ENCODE results near the gene ATP8A2. TPM values are rescaled to one million over a fixed set of nuclear protein-coding genes. Genes with fewer than 3 reads are reported as not detected.

The ATP8A2 gene
- total RNA-seq, 5 donors from 2014 or later (not counting 1 experiment from before 2014, with no cell fraction given) = 0.39 to 0.85 (median 0.73) TPM

DNA sequence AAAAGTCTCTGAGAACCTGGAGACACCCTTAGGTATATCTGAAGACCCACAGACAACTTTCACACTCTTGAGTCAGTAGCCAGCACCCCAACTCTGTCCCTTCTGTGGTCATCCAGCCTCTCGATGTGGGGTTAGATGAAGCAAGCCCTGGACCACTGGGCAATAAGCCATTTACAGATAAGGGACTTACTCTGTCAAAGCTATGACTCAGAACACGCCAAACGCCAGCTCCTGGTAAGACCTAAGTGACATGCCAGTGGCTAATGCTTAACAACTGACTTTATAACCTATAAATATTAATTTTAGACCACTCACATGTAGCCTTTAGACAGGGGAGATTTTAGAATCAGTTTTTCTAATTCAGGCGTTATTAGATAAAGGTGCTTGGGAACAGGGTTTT, 594.3 kb downstream of the ATP8A2 start:
- no peak overlapping the region for H3K4me3 Mint-ChIP-seq
- H3K36me3 ChIP-seq (ENCODE audit: control insufficient read depth in 2 of 2, extremely low read depth in 1 of 2, insufficient read depth in 1 of 2, low read length in 1 of 2) = no peaks in the 10 kb centered on the region
- ATAC-seq (replicated peaks in 1 of 4) = no peak
- H3K27me3 Mint-ChIP-seq = no peaks in the 10 kb centered on the region
- no peaks in the 10 kb centered on the region for H3K27me3 ChIP-seq (replicated peaks in 1 of 2; ENCODE audit: control insufficient read depth in 2 of 2, extremely low read depth in 1 of 2, insufficient read depth in 2 of 2, low read length in 1 of 2)
- ChIA-PET POLR2A (no interaction called here), CTCF (no interaction called here)
- H3K27ac ChIP-seq (ENCODE audit: low read length) = no peak overlapping the region
- H3K9me3 Mint-ChIP-seq = no peaks in the 10 kb centered on the region
- no peaks in the 10 kb centered on the region for H3K36me3 Mint-ChIP-seq
- no peak for DNase-seq
- 75% methylated on average over 1 of the region's 4 CpGs for WGBS (ENCODE audit: insufficient coverage)
- peaks cover 6 to 10% of the 10 kb centered on the region in 2 experiments for H3K4me1 ChIP-seq (ENCODE audit: control insufficient read depth in 1 of 2, extremely low read depth in 1 of 2, insufficient read depth in 2 of 2, low read length in 2 of 2)
- H3K4me3 ChIP-seq (ENCODE audit: control insufficient read depth in 1 of 2, extremely low read depth in 1 of 2, low read length in 1 of 2) = no peak overlapping the region
- H3K4me1 Mint-ChIP-seq = peaks cover 14 to 20% (median 15%) of the 10 kb centered on the region in 3 donors
- no peak overlapping the region for H3K27ac Mint-ChIP-seq
- no peaks in the 10 kb centered on the region for H3K9me3 ChIP-seq

DNA sequence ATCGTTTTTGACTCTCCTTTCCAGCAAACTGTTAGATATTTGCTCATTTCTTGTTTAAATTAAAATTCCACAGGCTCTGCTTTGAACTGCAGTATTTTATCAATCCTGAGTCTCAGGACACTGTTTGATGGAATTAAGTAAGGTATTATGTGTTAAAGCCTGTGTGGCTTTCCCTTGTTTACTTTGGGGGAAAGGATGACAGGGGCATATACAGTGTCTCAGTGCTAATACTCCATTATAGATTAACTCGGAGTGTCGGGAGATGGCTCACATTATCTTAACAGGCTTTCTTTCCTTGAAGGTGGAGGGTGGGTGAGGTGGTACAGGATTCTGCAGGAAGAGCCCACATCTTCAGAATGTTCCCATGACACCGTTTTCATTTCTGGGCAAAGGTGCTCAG, 595.4 kb downstream of the ATP8A2 start:
- Mint-ChIP-seq H3K36me3 (no peaks in the 10 kb centered on the region), H3K27me3 (no peaks in the 10 kb centered on the region), H3K4me1 (peaks cover 25 to 30% (median 26%) of the 10 kb centered on the region in 3 donors), H3K9me3 (no peaks in the 10 kb centered on the region), H3K4me3 (no peak overlapping the region), H3K27ac (no peak overlapping the region)
- CTCF ChIA-PET = no interaction called here
- Histone ChIP-seq H3K9me3 (no peaks in the 10 kb centered on the region), H3K27me3 (replicated peaks in 1 of 2; ENCODE audit: control insufficient read depth in 2 of 2, extremely low read depth in 1 of 2, insufficient read depth in 2 of 2, low read length in 1 of 2) (no peaks in the 10 kb centered on the region), H3K27ac (ENCODE audit: low read length) (no peak overlapping the region), H3K36me3 (ENCODE audit: control insufficient read depth in 2 of 2, extremely low read depth in 1 of 2, insufficient read depth in 1 of 2, low read length in 1 of 2) (no peaks in the 10 kb centered on the region), H3K4me1 (ENCODE audit: control insufficient read depth in 1 of 2, extremely low read depth in 1 of 2, insufficient read depth in 2 of 2, low read length in 2 of 2) (peaks cover 11 to 18% of the 10 kb centered on the region in 2 experiments), H3K4me3 (ENCODE audit: control insufficient read depth in 1 of 2, extremely low read depth in 1 of 2, low read length in 1 of 2) (no peak overlapping the region)
- no peak for DNase-seq
- no CpG with 5 or more reads among the region's 4 CpGs for WGBS (ENCODE audit: insufficient coverage)
- ATAC-seq (replicated peaks in 1 of 4) = no peak
- POLR2A ChIA-PET = no interaction called here

DNA sequence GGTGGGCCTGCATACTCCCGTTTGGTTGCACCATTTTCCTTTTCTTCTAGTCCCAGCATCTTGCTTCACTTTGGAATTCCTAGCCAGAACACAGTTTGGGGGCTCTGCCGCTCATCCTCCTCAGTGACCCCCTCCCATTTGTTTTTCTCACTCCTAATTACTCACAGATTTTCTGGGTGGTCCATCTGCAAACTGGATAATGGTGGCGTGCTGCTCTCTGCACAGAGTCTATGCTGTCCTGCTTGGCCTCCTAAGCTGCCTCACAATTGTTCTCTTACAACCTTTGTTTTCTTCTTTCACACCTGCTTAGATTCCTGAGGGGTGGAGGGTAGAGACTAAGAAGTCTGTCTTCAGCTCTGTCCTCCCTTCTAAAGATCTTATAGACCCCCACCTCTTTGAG, 599.3 kb downstream of the ATP8A2 start:
- Histone ChIP-seq H3K36me3 (ENCODE audit: control insufficient read depth in 2 of 2, extremely low read depth in 1 of 2, insufficient read depth in 1 of 2, low read length in 1 of 2) (no peaks in the 10 kb centered on the region), H3K27ac (ENCODE audit: low read length) (peak overlapping the region; percentile 50), H3K27me3 (replicated peaks in 1 of 2; ENCODE audit: control insufficient read depth in 2 of 2, extremely low read depth in 1 of 2, insufficient read depth in 2 of 2, low read length in 1 of 2) (no peaks in the 10 kb centered on the region), H3K4me3 (ENCODE audit: control insufficient read depth in 1 of 2, extremely low read depth in 1 of 2, low read length in 1 of 2) (no peak overlapping the region), H3K9me3 (no peaks in the 10 kb centered on the region), H3K4me1 (ENCODE audit: control insufficient read depth in 1 of 2, extremely low read depth in 1 of 2, insufficient read depth in 2 of 2, low read length in 2 of 2) (peaks cover 33 to 47% of the 10 kb centered on the region in 2 experiments)
- H3K27me3 Mint-ChIP-seq = no peaks in the 10 kb centered on the region
- H3K27ac Mint-ChIP-seq = peak overlapping the region; percentile 79 to 83
- no peaks in the 10 kb centered on the region for H3K36me3 Mint-ChIP-seq
- no peaks in the 10 kb centered on the region for H3K9me3 Mint-ChIP-seq
- peak overlapping the region in 1 of 3 donors; percentile 58 for H3K4me3 Mint-ChIP-seq
- DNase-seq = no peak
- H3K4me1 Mint-ChIP-seq = peaks cover 60 to 65% (median 61%) of the 10 kb centered on the region in 3 donors
- CTCF ChIA-PET = interaction anchor here (0.7 to 1.3 kb wide), 3 partner anchors 100 to 141 kb away, joined by 3 to 4 read pairs (median 4); no protein-coding TSS in a partner anchor
- WGBS (ENCODE audit: insufficient coverage) = 90% methylated on average over 2 of the region's 3 CpGs
- POLR2A ChIA-PET = no interaction called here
- ATAC-seq (replicated peaks in 1 of 4) = peak in 2 of 4 experiments; percentile 8 to 23

DNA sequence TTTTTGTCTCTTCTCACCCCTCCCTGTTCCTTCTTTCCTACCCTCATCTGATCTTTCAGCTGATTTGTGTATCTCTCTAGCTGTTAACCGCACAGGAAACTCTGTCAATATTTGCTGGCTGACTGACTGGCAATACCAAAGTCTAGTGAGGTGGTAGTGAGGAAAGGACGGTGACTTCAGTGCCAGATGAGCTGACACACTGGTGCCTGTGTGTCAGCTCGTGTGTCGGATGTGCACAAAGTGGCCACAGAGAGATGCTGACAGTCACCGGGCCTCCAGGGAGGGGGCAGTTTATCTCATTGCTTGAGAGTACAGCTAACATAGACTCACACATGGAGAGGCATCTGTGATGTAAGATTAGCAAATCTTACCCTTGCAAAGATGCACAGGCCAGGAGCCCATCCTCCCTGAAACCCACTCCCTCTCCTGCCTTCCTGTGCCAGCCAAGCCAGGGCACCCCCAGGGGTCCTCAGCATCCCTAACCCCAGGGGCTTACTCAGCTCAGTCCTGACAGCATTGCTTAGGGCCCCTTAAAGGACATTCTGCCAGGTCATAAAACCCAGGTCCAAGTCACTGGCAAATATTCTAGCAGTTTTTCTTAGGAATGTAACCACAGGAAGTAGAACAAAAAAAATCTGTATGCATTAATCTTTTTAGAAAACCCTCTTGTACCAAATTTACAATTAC, 599.8 kb downstream of the ATP8A2 start:
- no peaks in the 10 kb centered on the region for H3K9me3 Mint-ChIP-seq
- ATAC-seq (replicated peaks in 1 of 4) (peak; percentile 68 to 85 (median 76)), DNase-seq (peak; percentile 17 to 68 (median 46))
- Histone ChIP-seq H3K36me3 (ENCODE audit: control insufficient read depth in 2 of 2, extremely low read depth in 1 of 2, insufficient read depth in 1 of 2, low read length in 1 of 2) (no peaks in the 10 kb centered on the region), H3K27me3 (replicated peaks in 1 of 2; ENCODE audit: control insufficient read depth in 2 of 2, extremely low read depth in 1 of 2, insufficient read depth in 2 of 2, low read length in 1 of 2) (no peaks in the 10 kb centered on the region), H3K4me1 (ENCODE audit: control insufficient read depth in 1 of 2, extremely low read depth in 1 of 2, insufficient read depth in 2 of 2, low read length in 2 of 2) (peaks cover 33 to 47% of the 10 kb centered on the region in 2 experiments), H3K4me3 (ENCODE audit: control insufficient read depth in 1 of 2, extremely low read depth in 1 of 2, low read length in 1 of 2) (no peak overlapping the region), H3K9me3 (no peaks in the 10 kb centered on the region), H3K27ac (ENCODE audit: low read length) (peak overlapping the region; percentile 50)
- H3K27me3 Mint-ChIP-seq = no peaks in the 10 kb centered on the region
- H3K36me3 Mint-ChIP-seq = no peaks in the 10 kb centered on the region
- H3K27ac Mint-ChIP-seq = peak overlapping the region; percentile 79 to 83
- ChIA-PET POLR2A (no interaction called here), CTCF (interaction anchor here (0.6 to 1.3 kb wide), 4 partner anchors 62 to 142 kb away, joined by 3 to 4 read pairs (median 4); no protein-coding TSS in a partner anchor)
- WGBS (ENCODE audit: insufficient coverage) = 31% methylated on average over 4 of the region's 5 CpGs
- peaks cover 65 to 69% (median 66%) of the 10 kb centered on the region in 3 donors for H3K4me1 Mint-ChIP-seq
- H3K4me3 Mint-ChIP-seq = peak overlapping the region in 1 of 3 donors; percentile 58

DNA sequence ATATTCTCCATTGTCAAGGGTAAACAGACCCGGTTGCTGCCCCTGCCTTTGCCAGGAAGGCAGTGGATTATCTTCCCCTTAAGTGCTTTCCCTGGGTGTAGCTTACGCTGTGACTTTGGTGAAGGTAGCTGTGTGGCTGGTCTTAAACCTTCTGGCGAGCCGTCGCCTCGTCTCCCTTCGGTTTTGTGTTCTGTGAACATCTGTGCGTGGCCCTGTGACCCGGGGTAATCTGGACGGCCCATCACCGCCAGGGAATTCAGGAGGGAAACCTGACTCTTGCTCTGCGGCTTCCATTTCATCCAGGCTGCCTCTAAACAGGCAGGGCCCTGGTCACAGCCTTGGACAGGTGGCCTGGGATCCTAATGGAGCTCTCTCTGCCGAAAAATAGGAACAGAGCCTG, 601.3 kb downstream of the ATP8A2 start:
- ChIA-PET POLR2A (interaction anchor here in 1 of 2 donors (0.6 kb wide), 2 partner anchors 45 to 169 kb away, joined by 3 to 6 read pairs; no protein-coding TSS in a partner anchor), CTCF (no interaction called here)
- H3K36me3 Mint-ChIP-seq = no peaks in the 10 kb centered on the region
- no peaks in the 10 kb centered on the region for H3K9me3 ChIP-seq
- H3K9me3 Mint-ChIP-seq = no peaks in the 10 kb centered on the region
- peak overlapping the region; percentile 86 to 89 for H3K27ac Mint-ChIP-seq
- H3K4me1 ChIP-seq (ENCODE audit: control insufficient read depth in 1 of 2, extremely low read depth in 1 of 2, insufficient read depth in 2 of 2, low read length in 2 of 2) = peaks cover 37 to 54% of the 10 kb centered on the region in 2 experiments
- peaks cover 0 to 3% of the 10 kb centered on the region in 2 experiments for H3K27me3 ChIP-seq (replicated peaks in 1 of 2; ENCODE audit: control insufficient read depth in 2 of 2, extremely low read depth in 1 of 2, insufficient read depth in 2 of 2, low read length in 1 of 2)
- peaks cover 0 to 1% of the 10 kb centered on the region in 2 donors for H3K27me3 Mint-ChIP-seq
- H3K4me3 ChIP-seq (ENCODE audit: control insufficient read depth in 1 of 2, extremely low read depth in 1 of 2, low read length in 1 of 2) = no peak overlapping the region
- ATAC-seq (replicated peaks in 1 of 4) (no peak), DNase-seq (no peak)
- peak overlapping the region; percentile 58 for H3K27ac ChIP-seq (ENCODE audit: low read length)
- H3K4me3 Mint-ChIP-seq = peak overlapping the region in 2 of 3 donors; percentile 36 to 66
- no peaks in the 10 kb centered on the region for H3K36me3 ChIP-seq (ENCODE audit: control insufficient read depth in 2 of 2, extremely low read depth in 1 of 2, insufficient read depth in 1 of 2, low read length in 1 of 2)
- WGBS (ENCODE audit: insufficient coverage) = 82% methylated on average over 12 of the region's 13 CpGs
- peaks cover 74 to 80% (median 74%) of the 10 kb centered on the region in 3 donors for H3K4me1 Mint-ChIP-seq

DNA sequence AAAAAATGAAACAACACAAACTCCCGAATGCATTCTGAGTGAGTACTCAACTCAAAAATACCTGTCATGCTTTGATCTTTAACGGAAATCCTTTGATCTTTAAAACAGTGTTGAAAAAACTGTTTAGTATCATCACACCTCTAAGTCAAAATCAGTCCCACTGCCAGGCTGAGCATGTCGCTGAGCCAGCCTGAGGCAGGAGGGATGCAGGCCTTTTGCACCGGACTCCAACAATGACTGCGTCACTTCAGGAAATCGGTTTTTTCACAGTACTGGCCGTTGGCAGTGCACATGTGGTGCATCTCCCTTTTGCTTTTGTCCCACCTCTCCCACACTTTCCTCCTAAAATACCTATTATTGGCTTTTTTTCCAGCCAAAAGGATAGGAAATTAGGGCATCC, 601.8 kb downstream of the ATP8A2 start:
- Mint-ChIP-seq H3K4me1 (peaks cover 74 to 80% (median 74%) of the 10 kb centered on the region in 3 donors), H3K27me3 (peaks cover 0 to 1% of the 10 kb centered on the region in 2 donors), H3K27ac (peak overlapping the region; percentile 86 to 89), H3K36me3 (no peaks in the 10 kb centered on the region), H3K9me3 (no peaks in the 10 kb centered on the region), H3K4me3 (peak overlapping the region; percentile 36 to 66 (median 61))
- H3K27ac ChIP-seq (ENCODE audit: low read length) = peak overlapping the region; percentile 58
- H3K36me3 ChIP-seq (ENCODE audit: control insufficient read depth in 2 of 2, extremely low read depth in 1 of 2, insufficient read depth in 1 of 2, low read length in 1 of 2) = no peaks in the 10 kb centered on the region
- H3K4me1 ChIP-seq (ENCODE audit: control insufficient read depth in 1 of 2, extremely low read depth in 1 of 2, insufficient read depth in 2 of 2, low read length in 2 of 2) = peaks cover 37 to 54% of the 10 kb centered on the region in 2 experiments
- ChIA-PET CTCF (interaction anchor here in 1 of 2 donors (0.5 kb wide), 1 partner anchor 89 kb away, joined by 3 read pairs; no protein-coding TSS in a partner anchor), POLR2A (no interaction called here)
- peaks cover 0 to 3% of the 10 kb centered on the region in 2 experiments for H3K27me3 ChIP-seq (replicated peaks in 1 of 2; ENCODE audit: control insufficient read depth in 2 of 2, extremely low read depth in 1 of 2, insufficient read depth in 2 of 2, low read length in 1 of 2)
- peak overlapping the region in 1 of 2 donors; percentile 49 for H3K4me3 ChIP-seq (ENCODE audit: control insufficient read depth in 1 of 2, extremely low read depth in 1 of 2, low read length in 1 of 2)
- peak; percentile 43 to 69 (median 60) for ATAC-seq (replicated peaks in 1 of 4)
- no peaks in the 10 kb centered on the region for H3K9me3 ChIP-seq
- WGBS (ENCODE audit: insufficient coverage) = 26% methylated on average over 6 of the region's 7 CpGs
- DNase-seq = peak in 16 of 35 experiments; percentile 7 to 56 (median 23)
